GM19397 (cell line): ENCODE measurements around the gene HPCA.

ENCODE experiments used
- ATAC-seq: cut with Tn5 transposase; IDR thresholded peaks from one replicate; pipeline ENCODE4 v1.9.1; 2021; ENCODE audit warnings: mild to moderate bottlenecking, moderate library complexity; ENCODE audit not compliant: unreplicated experiment

HPCA gene

GRCh38 chr1:32870615-32871363, 15.5 kb upstream of the HPCA start, which contains the start of gene FNDC5:
Gene FNDC5, minus strand, starts transcription at chr1:32870912.
- ATAC-seq: no peak

DNA sequence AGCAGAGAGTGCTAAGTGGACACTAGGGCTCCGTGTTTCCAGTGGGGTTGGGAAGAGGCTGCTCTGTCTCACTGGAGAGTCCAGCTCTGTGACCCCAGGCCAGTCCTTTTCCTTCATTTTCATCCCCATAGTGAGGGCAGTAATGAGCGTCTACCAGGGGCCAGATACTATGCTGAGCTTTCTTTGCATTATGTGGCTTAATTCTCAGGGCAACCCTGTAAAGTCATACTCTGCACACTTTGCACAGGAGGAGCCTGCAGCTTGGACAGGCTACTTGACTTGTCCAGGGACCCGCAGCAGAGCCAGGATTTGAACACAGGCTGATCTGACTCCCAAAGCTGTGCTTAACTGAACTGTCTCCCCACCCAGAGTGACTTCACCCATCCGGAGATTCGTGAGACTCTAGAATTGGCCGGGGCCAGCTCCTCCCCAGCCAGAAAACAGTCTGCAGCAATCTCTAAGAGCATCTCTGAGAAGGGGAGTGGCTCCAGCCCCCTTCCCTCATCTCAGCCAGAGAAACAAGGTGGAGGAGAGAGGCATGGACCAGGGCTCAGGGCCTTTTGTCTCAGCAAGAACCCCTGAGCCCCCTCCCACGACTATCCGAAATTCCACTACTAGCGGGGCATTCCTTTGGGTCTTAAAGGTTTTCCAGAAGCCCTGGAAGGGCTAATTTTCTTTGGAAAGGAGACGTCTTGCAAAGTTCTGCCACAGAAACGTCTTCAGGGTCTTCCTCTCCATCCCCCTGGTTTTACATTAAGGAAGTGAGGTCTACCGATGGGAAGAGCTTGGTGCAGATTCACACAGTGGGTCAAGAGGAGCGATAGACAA, 14.7 kb upstream of the HPCA start:
- ATAC-seq: no peak

DNA sequence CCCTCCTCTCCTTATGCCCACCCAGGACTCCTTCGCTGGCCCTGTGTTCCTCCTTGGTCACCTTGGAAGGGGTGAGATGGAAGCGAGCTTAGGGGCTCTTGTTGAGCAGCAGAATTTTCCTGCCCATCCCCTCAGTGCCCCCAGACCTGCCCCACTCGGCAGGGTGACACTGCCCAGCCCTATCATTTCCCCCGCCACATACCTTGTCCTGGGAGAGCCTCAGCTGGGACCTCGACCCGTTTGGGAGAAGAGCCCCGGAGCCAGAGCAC, 14.2 kb upstream of the HPCA start:
- ATAC-seq: no peak

DNA sequence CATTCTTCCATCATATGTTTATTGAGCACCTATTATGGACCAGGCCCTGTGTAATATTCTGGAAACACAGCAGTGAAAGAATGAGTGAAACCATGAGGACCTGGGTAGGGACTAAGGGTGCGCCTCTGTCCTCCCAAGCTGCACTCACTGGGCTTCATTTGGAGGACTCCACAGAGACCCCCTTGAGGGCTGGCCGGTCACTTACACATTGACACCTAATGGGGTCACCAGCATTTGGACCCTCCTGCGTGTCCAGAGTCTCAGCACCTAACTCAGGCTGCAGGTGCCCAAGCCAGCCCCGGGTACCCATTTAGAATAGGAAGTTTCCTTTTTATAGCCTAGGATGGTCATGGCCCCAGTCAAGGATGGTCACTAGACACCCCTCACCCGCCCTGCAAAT, 12.8 kb upstream of the HPCA start:
- no peak for ATAC-seq

- no peak for ATAC-seq
Measured at GRCh38 chr1:32874860-32875752, 11.2 kb upstream of the HPCA start.

- no peak for ATAC-seq
Measured at GRCh38 chr1:32876341-32877210, 9.7 kb upstream of the HPCA start.

DNA sequence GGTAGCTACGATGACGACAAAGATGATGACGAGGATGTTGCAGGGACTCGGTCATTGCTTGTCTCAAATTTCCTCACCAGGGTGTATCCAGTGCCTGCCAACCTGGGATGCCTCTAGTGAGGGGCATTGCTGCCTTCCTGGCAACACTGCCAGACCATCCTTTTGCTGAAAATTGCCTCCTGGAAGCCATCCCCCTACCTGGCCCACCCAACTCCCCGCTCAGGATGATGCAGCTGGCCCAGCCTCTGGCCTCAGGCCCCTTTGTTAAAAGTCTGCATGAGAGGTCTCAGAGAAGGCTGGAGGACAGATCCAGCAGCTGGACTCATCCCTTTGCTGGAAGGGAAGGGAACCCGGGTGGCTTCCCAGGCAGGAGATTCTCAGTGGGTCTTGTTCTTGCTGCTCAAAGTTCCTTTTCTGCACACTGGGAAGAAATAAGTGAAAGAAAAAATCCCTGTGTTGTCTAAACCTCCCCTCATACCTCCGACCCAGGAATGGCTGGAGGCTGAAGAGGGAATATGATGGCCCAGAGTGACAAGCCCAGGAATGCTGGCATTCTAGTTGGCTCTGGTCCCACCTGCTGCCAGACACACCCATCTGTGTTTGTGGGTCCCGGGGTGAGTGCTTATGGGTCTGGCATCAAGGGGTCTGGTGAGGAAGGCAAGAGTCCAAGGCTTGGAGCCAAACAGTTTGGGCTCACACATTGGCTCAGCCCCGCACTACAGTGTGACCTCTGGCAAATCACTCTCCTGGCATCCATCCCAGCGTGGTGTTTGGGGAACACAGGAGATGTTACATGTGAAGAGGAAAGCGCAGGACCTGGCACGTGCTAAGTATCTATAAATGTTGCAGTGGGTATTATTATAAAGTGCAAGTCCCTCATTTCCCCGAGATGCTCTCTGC, 8.8 kb upstream of the HPCA start:
- no peak for ATAC-seq

GRCh38 chr1:32878183-32878582, 8.1 kb upstream of the HPCA start:
- ATAC-seq: no peak

DNA sequence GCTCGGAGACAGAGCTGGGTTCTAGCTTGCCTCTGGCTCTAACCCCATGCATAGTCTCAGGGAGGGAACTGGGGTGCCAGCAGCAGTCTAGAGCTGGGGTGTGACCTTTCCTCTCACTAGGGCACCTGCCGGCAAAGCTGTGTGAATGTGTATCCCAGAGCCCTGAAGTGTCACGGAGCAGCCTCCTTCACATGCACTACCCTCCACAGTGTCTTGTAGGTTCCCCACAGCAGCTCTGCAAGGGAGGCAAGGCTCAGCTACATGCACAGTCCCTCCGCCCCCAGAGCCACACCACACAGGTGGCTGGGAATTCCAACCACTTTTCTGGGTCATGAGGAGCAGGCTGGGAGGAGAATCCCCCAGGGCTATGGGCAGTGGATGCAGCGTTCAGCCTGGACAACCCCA, 7.7 kb upstream of the HPCA start:
- no peak for ATAC-seq

- ATAC-seq: no peak
Measured at GRCh38 chr1:32881291-32881690, 5.0 kb upstream of the HPCA start.

- ATAC-seq: no peak
Measured at GRCh38 chr1:32881871-32882850, 4.1 kb upstream of the HPCA start.

- ATAC-seq: no peak
Measured at GRCh38 chr1:32883338-32884031, 2.8 kb upstream of the HPCA start.

DNA sequence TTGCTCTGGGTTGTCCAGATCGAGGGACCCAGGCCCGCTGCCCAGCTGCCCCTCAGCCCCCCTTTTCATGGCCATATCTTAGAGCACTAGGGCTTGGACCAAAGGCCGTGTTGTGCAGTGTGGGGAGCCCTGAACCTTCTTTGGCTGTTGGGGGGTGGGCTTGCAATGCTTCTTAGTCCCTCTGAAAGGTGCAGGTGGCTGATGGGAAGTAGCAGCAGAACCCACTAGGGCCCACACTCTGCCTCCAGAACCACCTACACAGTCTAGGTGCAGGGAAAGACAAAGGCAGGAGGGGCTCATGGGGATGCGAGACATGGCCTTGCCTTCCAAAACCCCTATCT, 2.3 kb upstream of the HPCA start:
- no peak for ATAC-seq

GRCh38 chr1:32884726-32885125, 1.6 kb upstream of the HPCA start:
- no peak for ATAC-seq

- no peak for ATAC-seq
Measured at GRCh38 chr1:32885676-32886003, 651 bp upstream of the HPCA start.

- no peak for ATAC-seq
Measured at GRCh38 chr1:32886828-32887414, 630 bp downstream of the HPCA start.

DNA sequence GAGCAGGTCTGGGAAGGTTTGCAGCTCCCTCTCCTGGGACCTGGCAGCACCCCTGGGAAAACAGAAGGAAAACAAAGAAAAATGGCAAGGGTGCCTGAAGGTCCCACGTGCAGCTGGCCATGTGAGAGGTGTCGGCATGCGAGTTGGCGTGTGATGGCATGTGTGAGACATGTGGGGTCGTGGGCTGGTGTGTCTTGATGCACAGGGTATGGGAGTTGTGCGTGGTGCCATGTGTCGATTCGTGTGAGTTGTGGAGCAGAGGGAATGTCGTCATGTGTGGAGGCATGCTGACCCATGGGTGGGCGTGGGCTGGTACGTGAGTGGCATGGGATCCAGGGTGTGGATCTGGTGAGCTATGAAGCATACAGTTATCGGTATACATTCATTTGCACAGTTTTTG, 1.3 kb downstream of the HPCA start:
- ATAC-seq: no peak

DNA sequence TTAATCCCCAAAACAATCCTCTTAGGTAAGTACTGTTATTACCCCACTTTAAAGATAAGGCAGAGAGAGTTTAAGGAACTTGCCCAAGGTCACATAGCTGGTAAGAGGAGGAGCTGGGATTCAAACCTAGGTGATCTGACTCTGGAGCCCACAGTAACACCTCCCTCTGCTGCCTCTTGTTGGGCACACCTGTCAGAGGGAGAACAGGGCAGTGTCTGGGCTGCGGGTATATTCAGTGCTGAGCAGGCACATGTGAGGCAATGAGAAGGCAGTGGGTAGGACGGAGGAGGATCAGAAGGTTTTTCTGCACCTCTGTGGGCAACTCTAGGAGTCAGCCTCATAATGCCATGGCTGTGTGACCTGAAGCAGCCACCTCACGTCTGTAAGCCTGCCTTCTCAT, 1.8 kb downstream of the HPCA start:
- no peak for ATAC-seq
